ENCODE data around the gene CRACR2A. TPM values are rescaled to one million over a fixed set of nuclear protein-coding genes. Genes with fewer than 3 reads are reported as not detected.

CRACR2A gene
- total and polyA plus RNA-seq, 2 donors: 7.3 to 9.4 TPM

DNA sequence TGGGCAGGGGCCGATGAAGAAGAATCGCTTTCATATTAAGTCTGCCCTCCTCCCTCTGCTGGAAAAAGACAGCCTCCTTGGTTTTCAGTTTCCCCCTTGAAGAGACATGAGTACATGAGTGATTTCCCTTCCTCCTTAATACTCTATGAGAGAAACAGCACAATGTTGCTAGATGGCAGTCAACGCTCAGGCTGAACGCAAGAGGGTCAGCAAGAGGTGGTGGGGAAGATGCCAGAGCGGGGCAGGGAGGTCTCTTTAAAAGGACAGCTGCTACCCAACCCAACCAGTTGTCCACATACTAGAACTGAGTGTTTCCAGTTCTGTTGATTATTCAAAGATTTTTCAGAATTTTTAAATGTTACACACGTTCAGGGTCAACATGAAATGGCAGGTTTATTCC is 22.8 kb downstream of the CRACR2A start:
- Histone ChIP-seq H3K4me3 (ENCODE audit: low read length in 2 of 2) (no peak overlapping the region), H3K36me3 (ENCODE audit: control insufficient read depth in 2 of 2, insufficient read depth in 2 of 2, low read length in 1 of 2) (peaks cover 11 to 20% of the 10 kb centered on the region in 2 donors), H3K27ac (ENCODE audit: low read depth in 1 of 2, low read length in 1 of 2) (no peak overlapping the region), H3K9me3 (ENCODE audit: control insufficient read depth in 2 of 2, insufficient read depth in 1 of 2, low read length in 1 of 2) (no peaks in the 10 kb centered on the region), H3K27me3 (ENCODE audit: control insufficient read depth in 2 of 2, insufficient read depth in 1 of 2, low read length in 1 of 2) (no peaks in the 10 kb centered on the region), H3K4me1 (ENCODE audit: control insufficient read depth in 2 of 2, insufficient read depth in 2 of 2, low read length in 2 of 2) (peaks cover 26 to 50% of the 10 kb centered on the region in 2 donors)
- no peak for DNase-seq (ENCODE audit: low read depth in 6 of 9, low spot score in 9 of 9)
- WGBS: 98% methylated on average over 6 of the region's 6 CpGs

DNA sequence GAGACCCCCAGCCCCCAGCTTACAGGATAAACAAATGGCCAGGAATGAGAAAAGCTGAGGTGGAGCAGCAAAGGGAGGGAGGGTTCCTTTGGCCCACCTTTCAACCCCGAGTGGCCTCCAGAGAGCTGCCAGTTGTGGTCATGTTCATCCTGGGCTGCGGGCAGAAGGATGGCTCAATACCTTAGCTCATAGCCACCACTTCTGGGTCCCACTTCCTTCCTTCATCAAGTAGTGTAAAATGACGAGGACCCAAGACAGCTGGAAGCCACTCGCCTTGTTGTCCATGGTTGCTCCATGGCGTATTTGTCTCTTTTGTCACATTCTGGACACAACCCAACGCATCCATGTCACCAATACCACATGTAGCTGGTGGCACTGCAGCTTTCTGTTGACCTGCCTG is 24.2 kb downstream of the CRACR2A start:
- 67% methylated on average over 6 of the region's 6 CpGs for WGBS
- H3K4me1 ChIP-seq (ENCODE audit: control insufficient read depth in 2 of 2, insufficient read depth in 2 of 2, low read length in 2 of 2): peaks cover 28 to 64% of the 10 kb centered on the region in 2 donors
- no peaks in the 10 kb centered on the region for H3K27me3 ChIP-seq (ENCODE audit: control insufficient read depth in 2 of 2, insufficient read depth in 1 of 2, low read length in 1 of 2)
- peaks cover 25 to 28% of the 10 kb centered on the region in 2 donors for H3K36me3 ChIP-seq (ENCODE audit: control insufficient read depth in 2 of 2, insufficient read depth in 2 of 2, low read length in 1 of 2)
- peaks cover 0 to 5% of the 10 kb centered on the region in 2 donors for H3K9me3 ChIP-seq (ENCODE audit: control insufficient read depth in 2 of 2, insufficient read depth in 1 of 2, low read length in 1 of 2)
- peak in 4 of 9 donors; percentile 28 to 60 (median 29) for DNase-seq (ENCODE audit: low read depth in 6 of 9, low spot score in 9 of 9)
- H3K4me3 ChIP-seq (ENCODE audit: low read length in 2 of 2): no peak overlapping the region
- peak overlapping the region; percentile 87 to 92 for H3K27ac ChIP-seq (ENCODE audit: low read depth in 1 of 2, low read length in 1 of 2)

DNA sequence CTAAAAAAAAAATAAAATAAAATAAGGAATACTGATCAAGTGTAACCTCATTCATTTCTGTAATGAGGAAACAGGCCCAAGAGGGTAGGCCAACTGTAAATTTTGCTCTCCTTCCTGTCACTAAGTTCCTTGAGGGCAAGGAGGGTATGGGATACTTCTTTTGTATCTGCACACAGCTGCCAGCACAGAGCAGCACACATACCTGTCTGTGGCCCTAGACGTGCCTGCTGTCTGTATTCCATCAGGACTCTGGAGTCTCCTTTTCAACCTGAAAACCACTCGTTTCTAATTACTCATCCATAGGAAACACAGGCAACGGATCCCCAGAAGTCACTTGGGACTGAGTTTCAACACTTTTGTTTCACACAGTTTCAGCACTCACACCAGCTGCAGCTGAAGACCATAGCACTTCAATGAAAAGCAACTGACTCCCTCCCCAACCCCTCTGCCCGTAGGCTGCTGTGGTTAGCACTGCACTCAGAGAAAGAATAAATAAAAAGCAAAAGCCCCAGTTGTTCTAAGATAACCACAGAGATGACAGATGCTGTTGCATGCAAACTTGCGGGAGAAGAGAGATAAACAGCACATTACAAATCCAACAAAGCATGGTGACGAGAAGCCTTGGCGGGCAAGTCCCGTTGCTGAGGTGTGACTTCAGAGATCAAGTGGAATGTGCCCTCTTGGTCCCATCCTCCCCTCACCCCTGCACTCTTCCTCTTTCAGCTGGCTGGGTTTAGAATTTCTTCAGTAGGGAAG is 24.9 kb downstream of the CRACR2A start:
- peaks cover 6 to 8% of the 10 kb centered on the region in 2 donors for H3K9me3 ChIP-seq (ENCODE audit: control insufficient read depth in 2 of 2, insufficient read depth in 1 of 2, low read length in 1 of 2)
- 5% methylated on average over 8 of the region's 8 CpGs for WGBS
- peak; percentile 52 to 91 (median 70) for DNase-seq (ENCODE audit: low read depth in 6 of 9, low spot score in 9 of 9)
- H3K36me3 ChIP-seq (ENCODE audit: control insufficient read depth in 2 of 2, insufficient read depth in 2 of 2, low read length in 1 of 2): peaks cover 29 to 31% of the 10 kb centered on the region in 2 donors
- peaks cover 28 to 64% of the 10 kb centered on the region in 2 donors for H3K4me1 ChIP-seq (ENCODE audit: control insufficient read depth in 2 of 2, insufficient read depth in 2 of 2, low read length in 2 of 2)
- H3K27me3 ChIP-seq (ENCODE audit: control insufficient read depth in 2 of 2, insufficient read depth in 1 of 2, low read length in 1 of 2): no peaks in the 10 kb centered on the region
- H3K4me3 ChIP-seq (ENCODE audit: low read length in 2 of 2): peak overlapping the region; percentile 4 to 11
- peak overlapping the region; percentile 87 to 92 for H3K27ac ChIP-seq (ENCODE audit: low read depth in 1 of 2, low read length in 1 of 2)

DNA sequence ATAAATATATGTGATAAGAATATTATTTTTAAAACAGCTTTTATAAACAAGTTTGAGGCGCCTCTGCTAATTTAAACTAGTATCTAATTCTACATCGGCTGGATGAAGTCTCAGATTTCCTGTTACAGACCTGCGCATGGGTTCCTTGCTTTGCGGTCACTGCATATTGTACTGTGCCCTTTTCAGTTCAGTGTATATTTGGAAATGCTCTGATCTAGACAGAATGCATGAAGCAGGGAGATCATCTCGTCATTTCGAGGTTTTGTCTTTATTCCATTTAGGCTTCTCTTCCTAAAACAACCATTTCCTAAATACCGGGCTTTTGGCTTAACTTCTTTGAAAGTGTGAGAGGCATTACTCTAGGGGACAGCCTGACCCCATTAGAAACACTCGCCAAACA is 25.6 kb downstream of the CRACR2A start:
- H3K36me3 ChIP-seq (ENCODE audit: control insufficient read depth in 2 of 2, insufficient read depth in 2 of 2, low read length in 1 of 2): peaks cover 25 to 31% of the 10 kb centered on the region in 2 donors
- H3K27ac ChIP-seq (ENCODE audit: low read depth in 1 of 2, low read length in 1 of 2): peak overlapping the region; percentile 69 to 92
- H3K9me3 ChIP-seq (ENCODE audit: control insufficient read depth in 2 of 2, insufficient read depth in 1 of 2, low read length in 1 of 2): peaks cover 10 to 12% of the 10 kb centered on the region in 2 donors
- no peak overlapping the region for H3K4me3 ChIP-seq (ENCODE audit: low read length in 2 of 2)
- H3K4me1 ChIP-seq (ENCODE audit: control insufficient read depth in 2 of 2, insufficient read depth in 2 of 2, low read length in 2 of 2): peaks cover 28 to 64% of the 10 kb centered on the region in 2 donors
- no peaks in the 10 kb centered on the region for H3K27me3 ChIP-seq (ENCODE audit: control insufficient read depth in 2 of 2, insufficient read depth in 1 of 2, low read length in 1 of 2)
- DNase-seq (ENCODE audit: low read depth in 6 of 9, low spot score in 9 of 9): peak in 1 of 9 donors; percentile 27
- 86% methylated on average over 8 of the region's 8 CpGs for WGBS

DNA sequence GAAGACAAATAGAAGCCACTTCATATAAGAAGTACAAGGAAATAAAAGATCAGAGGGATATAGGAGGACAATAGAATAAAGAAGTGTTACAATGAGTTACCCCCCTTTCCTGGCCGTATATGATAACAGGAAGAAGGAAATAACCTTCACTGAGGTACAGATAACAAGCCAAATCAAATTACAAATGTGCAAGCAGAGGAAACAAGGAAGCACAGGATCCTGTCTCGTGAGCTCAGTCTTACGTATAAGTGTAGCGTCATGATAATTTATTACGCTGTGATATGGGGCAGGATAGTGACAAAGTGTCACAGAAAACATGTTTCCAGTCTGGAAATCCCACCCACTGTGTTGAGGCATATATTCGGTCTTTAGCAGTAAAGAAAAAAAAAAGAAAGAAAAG is 26.5 kb downstream of the CRACR2A start:
- H3K27ac ChIP-seq (ENCODE audit: low read depth in 1 of 2, low read length in 1 of 2): peak overlapping the region in 1 of 2 donors; percentile 5
- peaks cover 16 to 32% of the 10 kb centered on the region in 2 donors for H3K36me3 ChIP-seq (ENCODE audit: control insufficient read depth in 2 of 2, insufficient read depth in 2 of 2, low read length in 1 of 2)
- H3K9me3 ChIP-seq (ENCODE audit: control insufficient read depth in 2 of 2, insufficient read depth in 1 of 2, low read length in 1 of 2): peaks cover 12% of the 10 kb centered on the region in 2 donors
- no peaks in the 10 kb centered on the region for H3K27me3 ChIP-seq (ENCODE audit: control insufficient read depth in 2 of 2, insufficient read depth in 1 of 2, low read length in 1 of 2)
- WGBS: 84% methylated on average over 6 of the region's 6 CpGs
- H3K4me1 ChIP-seq (ENCODE audit: control insufficient read depth in 2 of 2, insufficient read depth in 2 of 2, low read length in 2 of 2): peaks cover 28 to 64% of the 10 kb centered on the region in 2 donors
- no peak overlapping the region for H3K4me3 ChIP-seq (ENCODE audit: low read length in 2 of 2)
- peak in 1 of 9 donors; percentile 26 for DNase-seq (ENCODE audit: low read depth in 6 of 9, low spot score in 9 of 9)

DNA sequence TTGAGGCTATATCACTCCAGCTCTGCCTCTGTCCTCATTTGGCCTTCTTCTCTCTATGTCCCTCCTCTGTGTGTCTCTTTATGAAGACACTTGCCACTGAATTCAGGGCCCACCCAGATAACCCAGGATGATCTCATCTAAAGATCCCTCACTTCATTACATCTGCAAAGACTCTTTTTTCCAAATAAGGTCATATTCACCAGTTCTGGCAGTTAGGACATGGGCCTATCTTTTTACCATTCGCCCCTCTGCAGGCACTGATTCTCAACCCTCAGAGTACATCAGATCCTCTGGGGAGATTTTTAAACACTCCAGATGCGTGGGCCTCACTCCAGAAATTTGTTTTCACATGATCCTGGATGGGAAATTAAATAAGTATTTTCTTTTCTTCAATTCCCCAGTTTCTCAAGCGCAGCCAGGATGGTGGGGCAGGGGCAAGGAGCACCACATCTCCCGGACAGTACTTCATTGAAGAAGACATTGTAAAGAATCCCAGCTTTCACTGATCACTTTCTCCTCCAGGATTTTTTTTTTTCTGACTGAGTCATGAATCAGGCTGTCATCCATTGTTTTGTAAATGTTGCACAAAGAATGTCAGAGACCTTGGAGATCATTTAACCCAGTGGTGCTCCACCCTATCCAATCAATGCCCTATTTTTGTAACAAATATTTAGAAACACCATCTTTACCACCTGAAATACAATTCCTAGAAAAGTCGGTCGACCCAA is 27.4 kb downstream of the CRACR2A start:
- Histone ChIP-seq H3K27me3 (ENCODE audit: control insufficient read depth in 2 of 2, insufficient read depth in 1 of 2, low read length in 1 of 2) (no peaks in the 10 kb centered on the region), H3K9me3 (ENCODE audit: control insufficient read depth in 2 of 2, insufficient read depth in 1 of 2, low read length in 1 of 2) (peaks cover 12% of the 10 kb centered on the region in 2 donors), H3K4me1 (ENCODE audit: control insufficient read depth in 2 of 2, insufficient read depth in 2 of 2, low read length in 2 of 2) (peaks cover 28 to 64% of the 10 kb centered on the region in 2 donors), H3K36me3 (ENCODE audit: control insufficient read depth in 2 of 2, insufficient read depth in 2 of 2, low read length in 1 of 2) (peaks cover 14 to 32% of the 10 kb centered on the region in 2 donors), H3K27ac (ENCODE audit: low read depth in 1 of 2, low read length in 1 of 2) (peak overlapping the region in 1 of 2 donors; percentile 45), H3K4me3 (ENCODE audit: low read length in 2 of 2) (no peak overlapping the region)
- WGBS: 96% methylated on average over 6 of the region's 6 CpGs
- no peak for DNase-seq (ENCODE audit: low read depth in 6 of 9, low spot score in 9 of 9)

DNA sequence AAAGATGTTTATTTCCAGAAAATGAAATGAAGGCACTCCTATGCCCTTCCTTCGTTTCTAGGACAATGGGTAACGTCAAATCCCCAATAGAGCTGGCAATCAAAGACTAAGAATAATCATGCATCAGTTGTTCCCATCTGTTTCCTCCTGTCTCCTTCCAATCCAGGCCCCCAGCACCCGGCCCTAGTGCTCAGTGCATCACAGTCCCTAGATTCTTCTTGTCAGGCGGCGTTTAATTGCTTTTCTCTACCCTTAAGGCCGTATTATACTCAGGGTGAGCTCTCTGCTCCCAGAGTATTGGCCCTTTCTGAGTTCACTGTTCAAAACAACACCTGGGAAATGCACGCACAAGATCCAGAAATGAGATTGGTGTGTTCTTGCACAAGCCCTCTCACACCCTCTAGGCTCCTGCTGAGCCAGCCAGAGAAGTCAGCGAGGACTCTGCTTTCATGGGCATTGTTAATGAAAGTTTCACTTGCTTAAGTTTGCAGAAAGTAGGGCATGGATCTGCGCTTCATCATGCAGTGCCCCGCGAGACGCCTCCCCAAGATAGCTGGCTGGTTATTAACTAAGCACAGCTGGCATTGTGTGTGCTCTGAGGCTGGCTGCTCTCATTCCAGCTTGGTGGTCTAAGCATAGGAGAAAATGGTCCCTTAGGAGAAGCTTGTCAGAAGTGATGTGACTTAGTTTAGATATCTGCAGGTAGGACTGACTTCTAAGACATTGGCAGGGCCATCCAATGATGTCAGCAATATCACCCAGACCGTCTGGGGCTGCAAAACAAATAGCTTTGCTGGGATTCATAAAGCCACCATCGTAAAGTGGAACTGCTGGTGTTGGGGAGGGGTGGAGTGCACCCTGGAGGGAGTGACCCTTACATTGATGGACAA is 28.7 kb downstream of the CRACR2A start:
- Histone ChIP-seq H3K36me3 (ENCODE audit: control insufficient read depth in 2 of 2, insufficient read depth in 2 of 2, low read length in 1 of 2) (peaks cover 14 to 32% of the 10 kb centered on the region in 2 donors), H3K27me3 (ENCODE audit: control insufficient read depth in 2 of 2, insufficient read depth in 1 of 2, low read length in 1 of 2) (no peaks in the 10 kb centered on the region), H3K27ac (ENCODE audit: low read depth in 1 of 2, low read length in 1 of 2) (peak overlapping the region in 1 of 2 donors; percentile 44), H3K9me3 (ENCODE audit: control insufficient read depth in 2 of 2, insufficient read depth in 1 of 2, low read length in 1 of 2) (peaks cover 12% of the 10 kb centered on the region in 2 donors), H3K4me1 (ENCODE audit: control insufficient read depth in 2 of 2, insufficient read depth in 2 of 2, low read length in 2 of 2) (peaks cover 22 to 53% of the 10 kb centered on the region in 2 donors), H3K4me3 (ENCODE audit: low read length in 2 of 2) (no peak overlapping the region)
- peak in 1 of 9 donors; percentile 10 for DNase-seq (ENCODE audit: low read depth in 6 of 9, low spot score in 9 of 9)
- 98% methylated on average over 14 of the region's 14 CpGs for WGBS

DNA sequence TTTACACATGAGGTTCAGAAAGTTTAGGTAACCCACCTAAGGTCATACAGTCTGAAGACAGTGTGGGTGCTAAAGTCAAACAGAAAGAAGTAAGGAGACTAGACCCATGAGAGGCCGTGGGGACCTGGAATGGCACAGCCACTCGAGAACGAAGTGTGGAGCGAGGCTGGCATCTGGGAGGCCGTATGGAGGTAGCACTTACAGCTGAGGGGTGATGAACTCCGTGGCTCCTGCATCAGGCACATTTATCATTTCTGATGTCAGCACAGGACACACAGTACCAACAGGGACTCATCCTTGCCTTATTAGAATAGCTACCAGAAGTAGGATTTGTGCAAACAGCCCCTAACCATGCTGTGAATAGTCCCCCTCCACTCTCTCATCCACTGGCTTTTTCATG is 30.5 kb downstream of the CRACR2A start:
- Histone ChIP-seq H3K4me3 (ENCODE audit: low read length in 2 of 2) (no peak overlapping the region), H3K36me3 (ENCODE audit: control insufficient read depth in 2 of 2, insufficient read depth in 2 of 2, low read length in 1 of 2) (peaks cover 25 to 32% of the 10 kb centered on the region in 2 donors), H3K4me1 (ENCODE audit: control insufficient read depth in 2 of 2, insufficient read depth in 2 of 2, low read length in 2 of 2) (peaks cover 4 to 35% of the 10 kb centered on the region in 2 donors), H3K9me3 (ENCODE audit: control insufficient read depth in 2 of 2, insufficient read depth in 1 of 2, low read length in 1 of 2) (peaks cover 12% of the 10 kb centered on the region in 2 donors), H3K27ac (ENCODE audit: low read depth in 1 of 2, low read length in 1 of 2) (no peak overlapping the region), H3K27me3 (ENCODE audit: control insufficient read depth in 2 of 2, insufficient read depth in 1 of 2, low read length in 1 of 2) (no peaks in the 10 kb centered on the region)
- WGBS: 90% methylated on average over 6 of the region's 6 CpGs
- DNase-seq (ENCODE audit: low read depth in 6 of 9, low spot score in 9 of 9): no peak
